Stimulated activated naive CD4-positive, alpha-beta T cell (primary cell): ENCODE results near the gene STK39.
"Not testable (repeated sequence)": the region's sequence is repeated elsewhere in the genome, so short reads cannot be mapped to it uniquely, and the experiment has no call there.

Experiments
- DNase-seq, 6 experiments: peaks; one replicate each; lab custom pipeline; 2025; lab: John Stamatoyannopoulos, UW

Gene STK39

DNA sequence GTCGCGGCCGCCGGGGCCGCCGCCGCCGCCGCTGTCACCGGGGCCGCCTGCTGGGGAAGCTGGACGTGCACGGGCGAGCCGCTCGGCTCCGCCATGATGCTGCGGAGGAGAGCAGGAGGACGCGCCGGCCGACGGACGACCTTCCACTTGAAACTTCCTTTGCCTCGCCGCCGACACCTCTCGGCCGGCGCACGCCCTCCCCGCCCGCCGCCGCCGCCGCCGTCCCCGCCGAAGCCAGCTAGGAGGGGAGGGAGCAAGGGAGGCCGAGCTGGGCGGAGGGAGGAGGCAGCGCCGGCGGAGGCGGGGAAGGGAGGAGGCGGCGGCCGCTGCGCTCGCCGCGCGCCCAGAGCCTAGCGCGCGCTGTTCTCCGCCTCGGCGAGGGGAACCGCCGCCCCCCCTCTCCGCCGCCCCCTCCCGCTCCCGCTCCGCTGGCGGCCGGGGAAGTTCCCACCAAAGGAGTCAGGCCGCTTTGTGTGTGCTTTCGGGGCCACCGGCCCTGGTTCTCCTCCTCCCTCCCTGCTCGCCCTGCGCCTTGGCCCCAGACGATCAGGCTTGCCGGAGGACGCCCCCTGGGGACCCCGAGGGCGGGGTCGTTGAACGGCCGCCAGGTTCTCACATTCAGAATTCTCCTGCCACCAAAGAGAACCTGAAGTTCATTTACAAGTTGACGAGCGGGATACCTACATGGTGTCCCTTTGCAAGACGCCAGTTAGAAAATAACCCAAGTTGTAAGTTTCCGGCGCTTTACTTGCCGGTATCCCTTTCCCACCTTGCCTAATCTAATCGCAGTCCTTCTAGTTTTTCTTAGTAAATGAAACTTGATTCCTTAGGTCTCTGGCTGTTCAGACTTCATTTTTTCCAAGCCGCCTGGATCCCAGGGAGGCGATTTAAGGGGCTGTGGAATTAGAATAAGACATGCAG, at the start of gene STK39:
STK39 (minus strand) TSS at position 255 of the 921 bp plus-strand sequence; CDS start at position 95, 160 bp downstream.
- DNase-seq: peak; percentile 55 to 73 (median 66)

DNA sequence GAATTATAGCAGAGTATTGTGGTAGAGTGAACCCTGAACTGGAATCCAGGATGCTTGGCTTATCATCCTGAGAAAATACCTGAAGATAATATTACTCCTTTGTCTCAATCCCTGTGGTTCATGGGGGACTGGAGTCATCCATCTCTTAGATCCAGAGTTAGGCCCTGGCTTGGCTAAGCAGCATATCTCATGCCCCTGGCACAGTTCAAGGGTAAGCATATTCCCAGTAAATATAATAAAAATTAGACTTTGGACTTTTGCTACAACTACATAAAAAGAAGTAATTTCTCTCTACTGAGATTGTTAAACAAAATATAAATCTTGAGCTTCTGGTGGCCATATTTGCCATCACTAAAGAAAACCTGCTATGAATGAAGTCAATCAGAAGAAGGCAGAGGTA, 47.7 kb upstream of the STK39 start:
- no peak for DNase-seq

DNA sequence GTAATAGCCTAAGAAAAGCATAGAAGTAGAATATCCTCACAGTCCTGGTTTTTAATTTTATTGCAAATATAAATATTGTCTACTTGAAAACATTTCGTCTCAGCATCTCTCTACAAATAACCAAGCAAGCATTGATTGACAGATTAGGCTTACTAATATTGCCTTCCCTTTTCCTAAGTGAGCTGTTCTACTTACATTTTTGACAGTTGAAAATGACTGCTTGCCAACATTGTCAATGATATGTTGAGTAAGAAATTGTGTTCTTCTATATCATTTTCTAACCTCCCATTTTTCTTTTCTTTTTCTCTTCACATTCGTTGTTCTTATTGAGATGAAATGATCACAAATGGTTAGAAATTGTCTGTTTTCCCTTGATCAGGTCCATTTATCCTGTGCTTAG, 47.0 kb upstream of the STK39 start:
- no peak for DNase-seq

DNA sequence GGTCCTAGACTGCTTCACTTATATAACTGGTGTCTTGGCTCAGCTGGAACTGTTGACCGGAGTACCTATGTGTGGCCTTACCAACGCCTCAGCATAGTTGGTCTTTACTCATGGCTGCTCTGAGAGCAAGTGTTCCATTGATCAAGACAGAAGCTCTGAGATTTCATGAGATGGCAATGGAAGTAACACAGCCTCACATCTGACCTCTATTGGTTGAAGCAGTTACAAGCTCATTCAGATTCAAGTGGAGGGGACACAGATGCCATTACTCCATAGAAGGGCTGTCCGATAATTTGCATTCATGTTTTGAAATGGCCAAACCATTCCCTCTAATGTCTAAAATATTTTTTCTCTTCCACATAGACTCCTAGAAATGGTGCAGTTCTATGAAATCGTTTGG, 46.4 kb upstream of the STK39 start:
- no peak for DNase-seq

- DNase-seq: no peak
Observed at GRCh38 chr2:168290391-168290790, 43.0 kb upstream of the STK39 start.

DNA sequence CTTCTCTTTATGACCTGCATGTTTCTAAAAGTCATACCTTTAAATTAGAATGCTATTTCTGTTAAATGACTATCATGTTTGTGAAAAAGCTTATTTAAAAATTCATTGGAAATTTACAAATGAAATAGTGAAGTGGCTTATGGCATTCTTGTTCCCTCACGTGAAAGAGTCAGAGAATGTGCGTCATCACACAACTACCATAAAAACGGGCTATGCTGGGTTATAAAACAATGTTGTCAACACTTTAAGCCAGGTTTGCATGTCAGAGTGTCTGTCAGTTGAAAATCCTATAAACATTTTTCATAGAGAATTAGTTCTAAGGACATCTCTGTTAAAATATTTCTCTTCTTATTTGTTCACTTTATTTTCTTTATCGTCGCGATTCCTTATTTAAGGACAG, 42.5 kb upstream of the STK39 start:
- no peak for DNase-seq

DNA sequence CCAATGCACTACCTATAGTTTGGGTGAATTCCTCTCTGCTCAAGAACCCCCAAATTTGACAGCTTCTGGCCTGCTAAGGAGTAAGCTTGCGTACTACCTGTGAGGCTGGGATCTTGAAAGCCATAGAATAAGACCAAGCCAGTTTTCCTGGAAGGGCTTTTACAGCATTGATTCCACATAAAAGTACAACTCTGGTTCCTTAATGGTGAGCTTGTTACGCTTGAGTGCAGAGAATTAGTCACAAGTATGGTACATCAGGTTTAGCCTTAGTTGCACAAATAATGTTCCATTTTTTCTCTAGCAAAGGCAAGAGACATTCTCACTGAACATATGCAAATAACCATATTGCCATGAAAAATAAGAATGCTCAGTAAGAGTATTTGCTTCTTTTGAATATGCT, 39.1 kb upstream of the STK39 start:
- no peak for DNase-seq

- no peak for DNase-seq
Observed at GRCh38 chr2:168278424-168278888, 31.1 kb upstream of the STK39 start.

DNA sequence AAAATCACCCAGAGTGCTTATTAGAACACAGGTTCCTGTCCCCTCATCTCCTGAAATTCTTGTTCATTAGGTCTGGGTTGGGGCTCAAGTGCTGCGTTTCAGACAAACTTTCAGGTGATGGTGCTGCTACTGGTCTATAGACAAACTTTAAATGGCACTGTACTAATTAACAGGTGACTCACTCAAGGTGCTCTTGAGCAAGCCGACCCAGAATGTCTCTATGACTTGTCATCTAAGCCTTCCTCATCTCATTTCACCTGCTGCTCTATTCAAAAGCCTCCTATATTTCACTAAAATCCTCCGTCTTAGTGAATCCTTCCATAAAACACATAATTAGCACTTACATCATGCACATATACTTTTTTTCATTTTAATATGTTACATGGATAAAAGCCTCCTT, 29.9 kb upstream of the STK39 start:
- DNase-seq: no peak

DNA sequence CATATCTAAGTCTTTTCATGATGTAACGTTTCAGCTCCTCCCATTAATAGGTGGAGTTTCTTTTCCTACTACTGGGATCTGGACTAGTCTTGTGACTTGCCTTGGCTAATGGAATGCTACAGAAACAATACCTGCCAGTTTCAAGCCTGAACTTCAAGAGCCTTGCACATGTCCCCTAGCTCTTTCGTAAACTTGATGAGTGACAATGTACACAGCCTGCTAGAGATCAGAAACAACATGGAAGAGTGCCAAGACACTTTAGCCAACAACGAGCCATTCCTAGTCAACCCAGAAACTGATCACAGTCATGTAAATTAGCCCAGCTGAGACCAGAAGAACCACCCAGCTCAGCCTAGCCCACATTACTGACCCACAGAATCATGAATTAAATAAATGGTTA, 24.8 kb upstream of the STK39 start:
- no peak for DNase-seq

DNA sequence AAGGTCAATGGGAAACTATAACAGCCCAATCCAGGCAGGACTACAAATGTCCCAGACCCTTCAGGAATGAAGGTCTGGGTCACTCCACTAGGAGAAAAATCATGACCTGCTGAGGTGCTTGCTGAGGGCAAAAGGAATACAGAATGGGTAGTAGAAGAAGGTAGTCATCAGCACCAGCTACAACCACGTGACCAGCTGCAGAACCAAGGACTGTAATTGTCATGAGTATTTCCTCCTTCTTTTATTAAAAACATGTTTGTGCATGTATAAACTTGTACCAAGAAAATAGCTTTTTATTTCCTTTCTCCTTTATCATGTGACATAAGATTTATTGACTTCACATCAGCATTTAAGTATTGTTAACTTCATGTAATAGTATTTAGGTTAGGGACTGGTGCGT, 15.5 kb upstream of the STK39 start:
- not testable (repeated sequence) for DNase-seq

DNA sequence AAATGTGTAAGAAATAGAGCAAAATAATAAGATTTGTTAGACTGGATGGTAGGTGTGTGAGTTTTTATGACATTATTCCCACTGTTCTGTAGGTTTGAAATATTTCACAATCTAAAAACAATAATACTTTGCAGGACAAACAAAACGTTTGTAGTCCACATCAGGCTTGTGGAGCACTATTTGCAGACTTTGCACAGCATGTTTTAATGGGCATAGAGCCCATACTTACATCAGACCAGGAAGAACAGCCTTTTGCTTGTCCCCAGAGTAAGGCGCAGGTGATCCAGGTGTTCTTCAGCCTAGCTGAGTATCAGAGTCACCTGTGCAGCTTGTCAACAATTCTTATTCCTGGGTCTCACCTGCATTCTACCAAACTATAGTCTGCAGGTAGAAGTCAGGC, 9.1 kb upstream of the STK39 start:
- no peak for DNase-seq

- no peak for DNase-seq
Observed at GRCh38 chr2:168255866-168256265, 8.5 kb upstream of the STK39 start.

- no peak for DNase-seq
Observed at GRCh38 chr2:168255103-168255502, 7.7 kb upstream of the STK39 start.

DNA sequence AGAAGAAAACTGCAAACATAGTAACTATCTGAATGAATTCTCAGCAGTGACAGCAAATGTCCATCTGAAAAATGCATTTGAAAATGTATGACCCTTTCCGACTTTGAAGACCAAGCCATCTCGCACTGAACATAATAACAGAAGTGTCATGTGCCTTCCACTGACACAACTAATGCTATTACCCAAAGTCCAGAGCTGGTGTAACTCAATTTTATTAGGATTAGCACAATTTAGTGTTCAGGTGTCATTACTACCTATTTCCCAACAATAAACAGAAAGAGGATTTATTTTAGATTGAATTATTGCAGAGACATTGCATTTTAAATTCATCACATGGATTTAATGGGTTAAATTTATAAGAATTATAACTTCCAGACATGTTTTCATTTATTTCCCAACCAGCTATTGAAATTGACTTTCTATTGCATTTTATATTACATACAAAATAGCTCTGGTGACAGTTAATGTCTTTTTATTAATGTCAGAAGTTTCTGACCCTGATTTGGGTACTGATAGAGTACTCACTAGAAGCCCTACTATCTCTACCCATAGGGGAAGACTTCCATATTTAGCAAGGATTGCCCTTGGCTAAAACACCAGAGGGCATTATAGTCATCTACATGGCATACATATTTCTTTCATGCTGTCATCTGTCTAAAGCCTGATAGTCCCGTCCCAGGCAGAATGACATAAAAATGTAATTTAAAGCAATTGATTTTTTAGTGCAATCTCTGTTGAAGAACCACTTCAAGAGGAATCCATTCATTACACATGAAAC, 7.0 kb upstream of the STK39 start:
- no peak for DNase-seq

DNA sequence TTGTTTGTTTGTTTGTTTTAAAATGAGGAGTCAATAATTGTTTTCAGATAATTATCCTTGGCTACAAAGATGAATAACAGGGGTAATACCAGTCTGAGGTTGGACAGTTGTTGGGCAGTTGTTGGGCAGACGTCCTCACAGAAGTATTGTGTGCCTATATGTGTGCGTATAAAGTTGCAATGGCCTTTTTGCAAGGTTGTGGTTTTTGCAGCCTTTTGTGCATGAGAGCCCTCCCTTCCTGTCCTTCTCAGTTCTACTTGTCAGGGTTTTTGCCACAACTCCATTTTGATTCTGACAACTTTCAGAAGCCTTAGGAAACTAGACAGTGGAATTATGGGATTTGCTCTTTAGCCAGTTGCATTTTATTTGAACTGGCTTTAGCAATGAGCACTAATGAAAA, 6.0 kb upstream of the STK39 start:
- DNase-seq: no peak

DNA sequence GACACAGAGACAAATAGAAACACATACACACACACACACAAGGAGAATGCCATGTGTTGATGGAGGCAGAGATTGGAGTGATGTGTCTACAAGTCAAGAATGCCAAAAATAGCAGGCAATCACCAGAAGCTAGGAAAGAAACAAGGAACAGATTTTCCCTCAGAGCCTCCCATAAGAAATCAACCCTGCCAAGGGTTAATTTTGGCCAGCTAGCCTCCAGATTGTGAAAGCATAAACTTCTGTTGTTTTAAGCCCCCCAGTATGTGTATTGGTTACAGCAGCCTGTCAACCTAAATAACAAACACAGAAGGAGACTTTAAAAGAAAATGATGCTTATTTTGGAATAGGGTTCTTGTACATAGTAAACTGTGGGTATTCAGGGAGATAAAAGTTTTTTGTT, 5.6 kb upstream of the STK39 start:
- no peak for DNase-seq

GRCh38 chr2:168246483-168247340, 683 bp downstream of the STK39 start:
- peak; percentile 64 to 83 (median 76) for DNase-seq

GRCh38 chr2:168246072-168246482, 1.3 kb downstream of the STK39 start:
- no peak for DNase-seq

DNA sequence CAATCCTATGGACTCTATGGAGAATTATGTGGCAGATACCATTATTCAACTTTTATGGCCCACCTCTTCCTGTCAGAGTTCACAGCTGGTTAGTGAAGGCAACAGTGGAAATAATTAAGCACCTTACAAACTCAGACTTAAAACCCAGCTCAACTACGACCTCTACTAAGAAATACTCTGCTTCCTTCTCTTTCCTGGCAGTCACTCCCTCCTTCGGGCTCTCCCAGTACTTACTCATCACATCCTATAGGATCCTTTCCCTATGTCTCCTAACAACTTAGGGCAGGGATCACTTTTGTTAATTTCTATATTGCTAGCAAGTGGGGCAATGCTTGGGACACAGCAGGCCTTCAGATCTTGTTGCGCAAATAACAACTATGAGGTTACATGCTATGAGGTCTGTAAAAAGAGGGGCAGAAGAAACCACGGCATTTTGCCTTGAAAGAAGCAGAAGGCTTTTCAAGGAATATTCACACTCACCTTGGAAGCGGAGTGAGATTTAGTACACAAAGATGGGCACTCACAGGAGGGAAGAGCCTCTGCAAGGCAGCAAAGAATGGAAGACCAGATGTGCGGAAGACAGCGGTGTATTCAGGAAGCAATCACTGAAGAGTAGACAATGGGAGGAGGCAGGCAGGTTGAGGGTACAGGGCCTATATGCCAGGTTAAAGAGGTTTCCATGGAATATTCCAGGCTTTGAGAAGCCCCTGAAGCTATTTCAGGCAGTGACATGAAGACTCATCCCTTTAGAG, 2.1 kb downstream of the STK39 start:
- DNase-seq: no peak

- peak in 4 of 6 experiments; percentile 12 to 38 (median 19) for DNase-seq
Observed at GRCh38 chr2:168244318-168244717, 3.1 kb downstream of the STK39 start.
